Breast epithelium (tissue), 4 donors: ENCODE results near the gene CORO2B. TPM values are rescaled to one million over a fixed set of nuclear protein-coding genes. Genes with fewer than 3 reads are reported as not detected.

ENCODE experiments used
- DNase-seq, 2 donors: peaks; one replicate each; pipeline ENCODE4 v3.0.0-alpha.2; 2019; ENCODE audit warnings: low spot score in 2 of 2
- H3K27ac ChIP-seq, 2 donors: fragments of 200-600 bp; sonication (generic) in 1 of 2; one replicate each; pipeline ENCODE4 v1.5.1; 2016 to 2019; ENCODE audit warnings: mild to moderate bottlenecking in 1 of 2
- H3K27me3 ChIP-seq, 2 donors: fragments of 200-600 bp; sonication (generic) in 1 of 2; one replicate each; pipeline versions ENCODE4 v1.5.1 to v1.6.0; 2017 to 2019; ENCODE audit warnings: control low read depth in 1 of 2, mild to moderate bottlenecking in 1 of 2
- H3K36me3 ChIP-seq: fragments of 200-600 bp; one replicate; pipeline ENCODE4 v1.5.1; 2019
- H3K4me1 ChIP-seq, 2 donors: fragments of 200-600 bp; sonication (generic); one replicate each; pipeline ENCODE4 v1.5.1; 2016 to 2019; ENCODE audit warnings: control low read depth in 1 of 2
- H3K4me3 ChIP-seq, 3 donors: fragments of 200-600 bp; sonication (generic); 1 replicate in 2 of 3; 2 replicates in 1 of 3; pipeline ENCODE4 v1.5.1; 2016 to 2019; ENCODE audit warnings: mild to moderate bottlenecking in 3 of 3, moderate library complexity in 2 of 3
- H3K9me3 ChIP-seq, 2 donors: fragments of 200-600 bp; sonication (generic) in 1 of 2; one replicate each; pipeline ENCODE4 v1.5.1; 2016 to 2019; ENCODE audit warnings: control low read depth in 1 of 2
- POLR2A ChIP-seq: fragments of 450-650 bp; IDR thresholded peaks from one replicate; pipeline ENCODE4 v1.6.1; 2016; ENCODE audit warnings: antibody characterized with exemption, mild to moderate bottlenecking, moderate library complexity
- POLR2AphosphoS5 ChIP-seq, 3 donors: sonication (generic); formaldehyde crosslinking; IDR thresholded peaks; one replicate each; pipeline ENCODE4 v1.6.1; 2017; ENCODE audit warnings: antibody characterized with exemption in 3 of 3
- intact Hi-C: fragments of 100-400 bp; cut with DNase I; formaldehyde crosslinking; loops from one replicate; pipeline ENCODE4 v1.15.1; 2023; ENCODE audit warnings: low total_unique reads
- total RNA-seq, 3 donors: library from RNA; depleted of rRNA; stranded (reverse); fragments of >200 nt; gene quantifications; one replicate each; pipeline ENCODE4 v1.1.0, GENCODE V29; 2016
- TF ChIP-seq, protein P1 (sequence below), 3 donors: fragments of 450-650 bp; IDR thresholded peaks; one replicate each; pipeline ENCODE4 v1.5.1; 2016 to 2017; ENCODE audit warnings: antibody characterized with exemption in 3 of 3, mild to moderate bottlenecking in 3 of 3, moderate library complexity in 3 of 3

The CORO2B gene
- total RNA-seq, 3 donors from 2014 or later: 2.9 to 11.2 (median 3.5) TPM

DNA sequence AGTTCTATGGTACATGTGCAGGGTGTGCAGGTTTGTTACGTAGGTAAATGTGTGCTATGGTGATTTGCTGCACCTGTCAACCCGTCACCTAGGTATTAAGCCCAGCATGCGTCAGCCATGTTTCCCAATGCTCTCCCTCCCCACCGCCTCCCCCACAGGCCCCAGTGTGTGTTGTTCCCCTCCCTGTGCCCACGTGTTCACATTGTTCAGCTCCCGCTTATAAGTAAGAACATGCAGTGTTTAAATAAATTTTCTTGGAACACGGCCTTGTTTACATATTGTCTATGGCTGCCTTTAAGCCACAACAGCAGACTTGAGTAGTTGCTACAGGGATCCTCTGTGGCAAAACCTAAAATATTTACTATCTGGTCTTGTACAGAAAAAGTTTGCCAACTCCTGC is 41.3 kb upstream of the CORO2B start:
- intact Hi-C loops: no loop called here
- Histone ChIP-seq H3K27ac (peak overlapping the region in 1 of 2 donors; percentile 70), H3K36me3 (no peaks in the 10 kb centered on the region), H3K4me1 (no peaks in the 10 kb centered on the region), H3K9me3 (peaks cover 0 to 4% of the 10 kb centered on the region in 2 donors), H3K4me3 (no peak overlapping the region), H3K27me3 (no peaks in the 10 kb centered on the region)
- no peak for DNase-seq
- TF ChIP-seq, protein P1, sequence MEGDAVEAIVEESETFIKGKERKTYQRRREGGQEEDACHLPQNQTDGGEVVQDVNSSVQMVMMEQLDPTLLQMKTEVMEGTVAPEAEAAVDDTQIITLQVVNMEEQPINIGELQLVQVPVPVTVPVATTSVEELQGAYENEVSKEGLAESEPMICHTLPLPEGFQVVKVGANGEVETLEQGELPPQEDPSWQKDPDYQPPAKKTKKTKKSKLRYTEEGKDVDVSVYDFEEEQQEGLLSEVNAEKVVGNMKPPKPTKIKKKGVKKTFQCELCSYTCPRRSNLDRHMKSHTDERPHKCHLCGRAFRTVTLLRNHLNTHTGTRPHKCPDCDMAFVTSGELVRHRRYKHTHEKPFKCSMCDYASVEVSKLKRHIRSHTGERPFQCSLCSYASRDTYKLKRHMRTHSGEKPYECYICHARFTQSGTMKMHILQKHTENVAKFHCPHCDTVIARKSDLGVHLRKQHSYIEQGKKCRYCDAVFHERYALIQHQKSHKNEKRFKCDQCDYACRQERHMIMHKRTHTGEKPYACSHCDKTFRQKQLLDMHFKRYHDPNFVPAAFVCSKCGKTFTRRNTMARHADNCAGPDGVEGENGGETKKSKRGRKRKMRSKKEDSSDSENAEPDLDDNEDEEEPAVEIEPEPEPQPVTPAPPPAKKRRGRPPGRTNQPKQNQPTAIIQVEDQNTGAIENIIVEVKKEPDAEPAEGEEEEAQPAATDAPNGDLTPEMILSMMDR (IDR thresholded peaks at IDR 0.05): no peak
- TF ChIP-seq POLR2A: no peak
- no peak for TF ChIP-seq POLR2AphosphoS5 (IDR thresholded peaks at IDR 0.05)

DNA sequence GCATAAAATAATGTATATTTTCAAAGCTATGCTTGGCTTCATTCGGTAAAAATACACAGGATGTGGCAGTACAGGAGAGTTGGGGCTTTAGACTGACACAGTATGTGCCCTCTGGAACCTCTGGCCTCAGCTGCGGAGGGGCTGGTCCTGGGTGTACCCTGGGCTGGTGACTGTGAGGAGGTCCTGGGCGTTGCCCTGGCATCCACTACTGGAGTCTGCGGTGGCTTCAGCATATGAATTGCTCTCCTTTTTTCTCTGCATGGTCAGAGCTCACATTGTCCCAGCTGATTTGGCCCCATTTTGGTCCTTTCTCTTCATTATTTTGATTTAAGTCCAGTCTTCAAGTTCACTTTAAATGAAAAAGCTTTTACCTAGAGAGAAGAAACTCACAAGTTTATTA is 40.5 kb upstream of the CORO2B start:
- no peaks in the 10 kb centered on the region for H3K27me3 ChIP-seq
- H3K4me1 ChIP-seq: no peaks in the 10 kb centered on the region
- intact Hi-C loops: no loop called here
- H3K36me3 ChIP-seq: no peaks in the 10 kb centered on the region
- no peak overlapping the region for H3K27ac ChIP-seq
- DNase-seq: no peak
- H3K9me3 ChIP-seq: peaks cover 0 to 4% of the 10 kb centered on the region in 2 donors
- TF ChIP-seq POLR2A: no peak
- TF ChIP-seq, protein P1 (IDR thresholded peaks at IDR 0.05): no peak
- H3K4me3 ChIP-seq: no peak overlapping the region

DNA sequence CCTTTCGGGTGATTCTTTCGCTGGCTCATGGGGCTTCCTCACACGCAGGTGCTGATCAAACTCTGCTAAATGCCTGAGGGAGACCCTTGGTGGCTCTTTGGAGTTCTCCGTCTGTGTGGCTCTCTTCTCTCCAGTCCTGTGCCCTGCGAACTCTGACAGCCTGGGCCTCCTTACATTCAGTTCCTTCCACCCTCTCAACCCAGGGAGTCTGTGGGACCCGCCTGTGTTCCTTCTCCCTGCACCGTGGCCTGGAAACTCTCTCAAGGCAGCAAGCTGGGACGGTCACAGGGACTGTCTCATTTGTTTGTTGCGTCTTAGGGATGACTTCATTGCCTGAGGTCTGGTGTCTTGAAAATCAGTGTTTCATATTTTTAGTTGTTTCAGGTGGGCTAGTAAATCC is 37.0 kb upstream of the CORO2B start:
- DNase-seq: no peak
- Histone ChIP-seq H3K4me1 (no peaks in the 10 kb centered on the region), H3K27ac (no peak overlapping the region), H3K4me3 (no peak overlapping the region), H3K9me3 (peaks cover 0 to 4% of the 10 kb centered on the region in 2 donors), H3K36me3 (no peaks in the 10 kb centered on the region), H3K27me3 (no peaks in the 10 kb centered on the region)
- TF ChIP-seq POLR2AphosphoS5 (IDR thresholded peaks at IDR 0.05): no peak
- no peak for TF ChIP-seq POLR2A
- TF ChIP-seq, protein P1 (IDR thresholded peaks at IDR 0.05): no peak
- intact Hi-C loops: no loop called here

DNA sequence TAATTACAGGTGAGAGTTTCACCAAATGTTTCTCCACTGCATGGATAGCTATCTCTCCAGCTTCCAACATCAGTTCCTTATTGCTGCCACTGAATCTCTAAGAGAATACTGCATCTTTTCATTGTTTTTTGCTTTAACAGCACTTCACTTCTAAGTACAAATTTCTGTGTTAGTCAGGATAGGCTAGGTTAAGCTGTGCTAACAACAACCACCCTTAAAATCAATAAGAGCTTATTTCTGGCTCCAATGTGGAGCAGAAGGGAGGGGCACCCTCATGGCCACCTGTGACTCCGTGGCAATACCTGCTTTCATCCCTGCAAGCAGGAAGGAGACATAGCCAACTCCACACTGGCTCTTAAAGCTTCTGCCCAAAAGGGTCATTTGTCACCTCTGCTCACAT is 36.4 kb upstream of the CORO2B start:
- no peak overlapping the region for H3K4me3 ChIP-seq
- no peak for TF ChIP-seq POLR2AphosphoS5 (IDR thresholded peaks at IDR 0.05)
- no peak for TF ChIP-seq POLR2A
- TF ChIP-seq, protein P1 (IDR thresholded peaks at IDR 0.05): no peak
- peaks cover 0 to 4% of the 10 kb centered on the region in 2 donors for H3K9me3 ChIP-seq
- intact Hi-C loops: no loop called here
- DNase-seq: no peak
- H3K36me3 ChIP-seq: no peaks in the 10 kb centered on the region
- no peaks in the 10 kb centered on the region for H3K4me1 ChIP-seq
- no peaks in the 10 kb centered on the region for H3K27me3 ChIP-seq
- H3K27ac ChIP-seq: peak overlapping the region in 1 of 2 donors; percentile 74

DNA sequence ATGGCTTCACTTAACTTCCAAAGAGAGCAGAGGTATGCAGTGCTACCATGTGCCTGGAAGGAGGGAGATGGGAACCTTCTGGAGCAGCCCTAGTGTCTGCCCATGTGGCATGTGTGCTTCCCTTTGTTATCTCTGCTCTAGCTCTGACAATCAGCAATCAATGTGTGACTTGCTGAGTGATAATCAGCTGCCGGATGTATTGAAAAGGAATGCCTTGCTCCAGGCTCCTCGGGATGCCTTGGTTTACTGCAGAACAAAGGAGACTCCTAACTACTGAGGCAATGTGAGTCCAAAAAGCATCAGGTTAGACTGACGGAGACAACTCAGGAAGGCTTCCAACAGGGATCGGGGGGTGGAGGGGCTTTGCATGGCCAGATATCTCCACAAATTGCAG is 36.0 kb upstream of the CORO2B start:
- H3K36me3 ChIP-seq: no peaks in the 10 kb centered on the region
- DNase-seq: no peak
- peak overlapping the region in 1 of 2 donors; percentile 74 for H3K27ac ChIP-seq
- intact Hi-C loops: no loop called here
- no peak for TF ChIP-seq POLR2AphosphoS5 (IDR thresholded peaks at IDR 0.05)
- TF ChIP-seq POLR2A: no peak
- TF ChIP-seq, protein P1 (IDR thresholded peaks at IDR 0.05): no peak
- H3K4me3 ChIP-seq: no peak overlapping the region
- peaks cover 0 to 4% of the 10 kb centered on the region in 2 donors for H3K9me3 ChIP-seq
- H3K27me3 ChIP-seq: no peaks in the 10 kb centered on the region
- no peaks in the 10 kb centered on the region for H3K4me1 ChIP-seq
